Activated B cell treated with CpG ODN at 0.5 μM for 24 hours (primary cell): ENCODE measurements around the gene KIAA1958. TPM values are rescaled to one million over a fixed set of nuclear protein-coding genes. Genes with fewer than 3 reads are reported as not detected.
"Not testable (repeated sequence)": the region's sequence is repeated elsewhere in the genome, so short reads cannot be mapped to it uniquely, and the experiment has no call there.

ENCODE experiments used
- ATAC-seq: fragments of 200-7000 bp; cut with Tn5 transposase; one replicate; pipeline ENCODE4 v1.10.0; 2021; ENCODE audit warnings: low read depth, mild to moderate bottlenecking, moderate library complexity
- CTCF ChIA-PET: fragments of 350-600 bp; sonication (Branson Sonifier 250); formaldehyde crosslinking; loops from one replicate; lab custom pipeline; 2021; ENCODE audit warnings: antibody characterized with exemption; lab: Charles Lee
- POLR2A ChIA-PET: fragments of 350-600 bp; sonication (Branson Sonifier 250); formaldehyde crosslinking; loops from one replicate; lab custom pipeline; 2021; ENCODE audit warnings: antibody characterized with exemption; lab: Charles Lee
- DNase-seq: peaks from one replicate; pipeline ENCODE4 v3.0.0; 2022
- H3K27ac Mint-ChIP-seq: one replicate; pipeline ENCODE4 v1.8.0; 2020; ENCODE audit warnings: mixed read lengths
- H3K27me3 Mint-ChIP-seq: one replicate; pipeline ENCODE4 v1.8.0; 2021; ENCODE audit warnings: mixed read lengths
- H3K36me3 Mint-ChIP-seq: one replicate; pipeline ENCODE4 v1.8.0; 2021; ENCODE audit warnings: low read depth, mixed read lengths
- H3K4me1 Mint-ChIP-seq: one replicate; pipeline ENCODE4 v1.8.0; 2021; ENCODE audit warnings: mixed read lengths
- H3K4me3 Mint-ChIP-seq: one replicate; pipeline ENCODE4 v1.8.0; 2020; ENCODE audit warnings: mild to moderate bottlenecking, mixed read lengths
- H3K9me3 Mint-ChIP-seq: one replicate; pipeline ENCODE4 v1.8.0; 2020; ENCODE audit warnings: mixed read lengths
- CTCF ChIP-seq: fragments of 200-600 bp; IDR thresholded peaks from one replicate; pipeline ENCODE4 v1.8.0; 2022; ENCODE audit warnings: antibody characterized with exemption, mild to moderate bottlenecking
- intact Hi-C: fragments of 100-400 bp; cut with micrococcal nuclease; formaldehyde crosslinking; loops from one replicate; pipeline ENCODE4 v1.15.1; 2024
- total RNA-seq: library from RNA; stranded (reverse); gene quantifications from 2 replicates; pipeline ENCODE4 v1.2.3, GENCODE V29; 2022

The KIAA1958 gene
- total RNA-seq, 1 donor from 2014 or later: 7.4 TPM

GRCh38 chr9:112582371-112583262 is 96.0 kb downstream of the KIAA1958 start:
- Mint-ChIP-seq H3K36me3 (no peaks in the 10 kb centered on the region), H3K27ac (no peak overlapping the region), H3K4me1 (no peaks in the 10 kb centered on the region), H3K27me3 (no peaks in the 10 kb centered on the region), H3K4me3 (no peak overlapping the region), H3K9me3 (no peaks in the 10 kb centered on the region)
- no peak for TF ChIP-seq CTCF
- ChIA-PET CTCF (no interaction called here), POLR2A (interaction anchor here (0.6 kb wide), 1 partner anchor 22 kb away, joined by 10 read pairs; no protein-coding TSS in a partner anchor)
- intact Hi-C loops: no loop called here
- ATAC-seq: no peak
- no peak for DNase-seq

DNA sequence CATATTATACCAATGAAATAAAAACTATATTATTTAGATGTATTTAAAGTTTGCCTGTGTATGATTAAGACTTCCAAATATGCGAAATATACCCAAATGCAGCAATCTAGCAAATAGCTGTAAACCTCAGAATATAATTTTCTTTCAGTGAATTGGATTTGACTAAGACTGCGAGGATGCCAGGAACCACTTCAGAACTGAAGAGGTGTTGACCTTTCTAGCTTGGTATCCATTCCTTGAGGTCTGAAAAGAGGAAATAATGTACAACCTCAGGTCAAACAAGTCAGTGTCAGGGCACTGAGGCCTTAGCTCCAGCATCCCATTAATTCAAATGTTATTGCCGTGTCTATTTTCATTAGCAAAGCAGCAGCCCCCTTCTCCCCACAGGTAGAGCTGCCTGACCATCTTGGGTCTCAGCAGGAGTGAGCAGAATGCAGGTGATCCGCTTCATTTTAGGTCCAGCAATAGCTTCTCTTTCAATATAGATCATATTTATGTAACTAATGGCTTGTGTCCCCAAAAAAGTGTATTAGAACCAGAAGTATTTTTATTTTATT is 100.0 kb downstream of the KIAA1958 start:
- H3K9me3 Mint-ChIP-seq: no peaks in the 10 kb centered on the region
- no peak overlapping the region for H3K27ac Mint-ChIP-seq
- H3K4me1 Mint-ChIP-seq: no peaks in the 10 kb centered on the region
- DNase-seq: no peak
- ATAC-seq: no peak
- H3K36me3 Mint-ChIP-seq: no peaks in the 10 kb centered on the region
- H3K4me3 Mint-ChIP-seq: no peak overlapping the region
- intact Hi-C loops: no loop called here
- CTCF ChIA-PET: no interaction called here
- POLR2A ChIA-PET: no interaction called here
- no peak for TF ChIP-seq CTCF
- H3K27me3 Mint-ChIP-seq: no peaks in the 10 kb centered on the region

DNA sequence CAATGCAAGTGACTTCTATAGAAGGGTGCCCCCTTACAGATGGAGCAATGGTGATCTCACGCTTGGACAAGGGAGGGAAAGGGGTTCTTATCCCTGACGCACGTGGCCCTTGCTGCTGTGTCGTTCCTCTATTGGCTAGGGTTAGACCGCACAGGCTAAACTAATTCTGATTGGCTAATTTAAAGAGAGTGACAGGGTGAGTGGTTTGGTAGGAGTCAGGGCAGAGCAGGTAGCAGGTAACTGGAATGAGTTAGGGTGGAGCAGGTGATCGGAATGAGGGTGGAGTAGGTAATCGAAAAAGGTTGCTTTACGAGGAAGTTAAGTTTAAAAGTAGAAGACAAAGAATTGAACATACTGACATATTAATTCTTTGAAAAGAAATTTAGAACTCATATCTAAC is 105.2 kb downstream of the KIAA1958 start:
- H3K27me3 Mint-ChIP-seq, CTCF ChIA-PET, intact Hi-C loops, H3K4me3 Mint-ChIP-seq, H3K4me1 Mint-ChIP-seq, H3K9me3 Mint-ChIP-seq, DNase-seq, POLR2A ChIA-PET, H3K27ac Mint-ChIP-seq, H3K36me3 Mint-ChIP-seq, ATAC-seq: not testable (repeated sequence)

DNA sequence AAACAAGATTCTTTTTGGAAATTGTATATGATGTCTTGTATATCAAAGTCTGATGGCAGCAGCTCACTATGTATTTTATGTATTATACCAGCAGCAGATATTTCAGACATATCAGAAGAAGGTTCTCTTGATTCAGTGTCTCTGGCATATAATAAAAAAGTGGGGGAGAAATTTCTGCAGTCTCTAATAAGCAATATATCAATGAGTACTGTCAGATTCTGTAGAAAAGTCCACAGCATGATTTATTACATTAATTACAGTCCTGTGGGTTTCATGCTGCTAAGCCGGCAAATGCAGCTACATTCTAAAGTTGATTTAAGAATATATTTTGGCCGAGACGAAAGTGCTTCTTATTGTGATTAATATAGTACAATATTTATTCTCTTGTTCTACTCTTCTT is 113.1 kb downstream of the KIAA1958 start:
- Mint-ChIP-seq H3K36me3 (no peaks in the 10 kb centered on the region), H3K27me3 (no peaks in the 10 kb centered on the region), H3K9me3 (no peaks in the 10 kb centered on the region), H3K27ac (no peak overlapping the region), H3K4me1 (no peaks in the 10 kb centered on the region), H3K4me3 (no peak overlapping the region)
- TF ChIP-seq CTCF: no peak
- intact Hi-C loops: loop anchor here (10.0 kb wide), 1 partner anchor 65 kb away; no protein-coding TSS in a partner anchor
- no peak for ATAC-seq
- POLR2A ChIA-PET: no interaction called here
- no peak for DNase-seq
- CTCF ChIA-PET: no interaction called here

- no peak for TF ChIP-seq CTCF
- no peaks in the 10 kb centered on the region for H3K9me3 Mint-ChIP-seq
- H3K4me1 Mint-ChIP-seq: no peaks in the 10 kb centered on the region
- no peak for ATAC-seq
- ChIA-PET CTCF (no interaction called here), POLR2A (no interaction called here)
- no peak for DNase-seq
- no peak overlapping the region for H3K4me3 Mint-ChIP-seq
- H3K27ac Mint-ChIP-seq: no peak overlapping the region
- H3K27me3 Mint-ChIP-seq: no peaks in the 10 kb centered on the region
- H3K36me3 Mint-ChIP-seq: no peaks in the 10 kb centered on the region
- intact Hi-C loops: loop anchor here (10.0 kb wide), 1 partner anchor 63 kb away; no protein-coding TSS in a partner anchor
These were observed 115.0 kb downstream of the KIAA1958 start for GRCh38 chr9:112601636-112602035.
